ENCODE results near the gene KIF1A.
"Not testable (repeated sequence)": the region's sequence is repeated elsewhere in the genome, so short reads cannot be mapped to it uniquely, and the experiment has no call there.

KIF1A gene

GRCh38 chr2:240717181-240717641 is 102.8 kb downstream of the KIF1A start:
- DNase-seq = no peak

- no peak for DNase-seq
Measured at GRCh38 chr2:240716130-240716798, 103.8 kb downstream of the KIF1A start.

GRCh38 chr2:240714747-240715725 is 105.0 kb downstream of the KIF1A start:
- DNase-seq = peak; percentile 52

GRCh38 chr2:240713928-240714746 is 105.9 kb downstream of the KIF1A start:
- peak; percentile 52 for DNase-seq

GRCh38 chr2:240713071-240713927 is 106.7 kb downstream of the KIF1A start:
- DNase-seq = peak; percentile 28

- DNase-seq = no peak
Measured at GRCh38 chr2:240712121-240712520, 107.9 kb downstream of the KIF1A start.

- no peak for DNase-seq
Measured at GRCh38 chr2:240711701-240712100, 108.3 kb downstream of the KIF1A start.

- no peak for DNase-seq
Measured at GRCh38 chr2:240711296-240711695, 108.7 kb downstream of the KIF1A start.

GRCh38 chr2:240708457-240708856 is 111.6 kb downstream of the KIF1A start:
- no peak for DNase-seq

- DNase-seq = peak; percentile 53
Measured at GRCh38 chr2:240707821-240708220, 112.2 kb downstream of the KIF1A start.

GRCh38 chr2:240707043-240707756 is 112.8 kb downstream of the KIF1A start:
- DNase-seq = peak; percentile 9

GRCh38 chr2:240705204-240705791 is 114.7 kb downstream of the KIF1A start:
- no peak for DNase-seq

- no peak for DNase-seq
Measured at GRCh38 chr2:240704651-240705050, 115.4 kb downstream of the KIF1A start.

GRCh38 chr2:240703417-240704341 is 116.3 kb downstream of the KIF1A start:
- peak; percentile 16 for DNase-seq

- no peak for DNase-seq
Measured at GRCh38 chr2:240702640-240703011, 117.4 kb downstream of the KIF1A start.

GRCh38 chr2:240701736-240702639 is 118.0 kb downstream of the KIF1A start:
- no peak for DNase-seq

- DNase-seq = no peak
Measured at GRCh38 chr2:240701091-240701735, 118.8 kb downstream of the KIF1A start.

- not testable (repeated sequence) for DNase-seq
Measured at GRCh38 chr2:240700616-240701015, 119.4 kb downstream of the KIF1A start.
